GM18508 (cell line): ENCODE measurements around the gene ACYP2.

Experiments used
- ATAC-seq: cut with Tn5 transposase; IDR thresholded peaks from one replicate; pipeline ENCODE4 v1.9.1; 2021; ENCODE audit warnings: moderate number of reproducible peaks; ENCODE audit not compliant: insufficient read depth, unreplicated experiment

The ACYP2 gene

DNA sequence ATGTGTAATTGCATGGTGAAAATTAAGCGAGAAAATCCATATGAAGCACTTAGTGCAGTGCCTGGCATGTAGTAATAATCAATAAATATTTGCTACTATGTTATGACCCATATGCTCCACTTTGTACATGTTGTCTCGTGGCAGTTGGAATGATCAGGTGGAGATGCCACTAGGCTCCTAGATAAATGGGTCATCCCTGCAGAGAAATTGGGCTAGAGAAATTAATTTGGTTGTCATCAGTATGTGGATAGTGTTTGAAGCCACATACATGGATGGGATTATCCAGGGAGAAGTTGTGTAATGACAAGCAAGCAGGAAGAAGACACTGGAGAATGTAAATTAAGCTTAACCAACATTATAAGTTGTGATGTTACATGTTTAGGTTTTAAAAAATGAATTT, 33.0 kb downstream of the ACYP2 start:
- ATAC-seq, result no peak

DNA sequence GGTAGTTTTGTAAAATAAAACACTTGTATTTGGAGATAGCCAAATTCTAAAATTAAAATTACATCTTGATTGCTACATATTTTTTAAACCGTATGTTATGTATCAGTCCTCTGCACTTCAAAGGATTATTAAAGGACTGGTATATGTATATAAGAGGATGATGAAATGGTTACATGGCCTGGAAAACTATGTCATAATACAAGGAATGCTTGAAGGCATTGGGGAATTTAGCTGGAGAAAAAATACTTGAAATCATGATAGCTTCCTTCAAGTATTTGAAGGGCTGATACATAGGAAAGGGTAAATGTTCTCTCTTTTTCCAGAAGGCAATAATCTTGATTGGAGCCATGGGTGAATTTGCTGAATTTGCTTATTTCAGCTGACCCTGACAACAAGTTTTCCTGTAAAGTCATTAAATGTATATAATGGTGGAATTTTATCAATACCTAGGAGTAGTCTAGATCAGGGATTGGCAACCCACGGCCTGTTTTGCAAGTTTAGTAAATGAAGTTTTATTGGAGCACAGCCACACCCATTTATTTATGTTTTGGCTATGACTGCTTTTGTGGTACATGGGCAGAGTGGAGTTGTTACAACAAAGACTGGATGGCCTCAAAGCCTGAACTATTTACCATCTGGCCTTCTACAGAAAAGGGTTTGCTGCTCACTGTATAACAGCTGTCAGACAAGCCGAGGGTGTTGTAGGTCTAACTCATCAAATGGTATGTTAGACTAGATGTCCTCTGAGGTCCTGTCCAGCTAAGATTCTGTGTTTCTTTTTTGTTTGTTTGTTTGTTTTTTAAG, 34.4 kb downstream of the ACYP2 start:
- no peak for ATAC-seq

DNA sequence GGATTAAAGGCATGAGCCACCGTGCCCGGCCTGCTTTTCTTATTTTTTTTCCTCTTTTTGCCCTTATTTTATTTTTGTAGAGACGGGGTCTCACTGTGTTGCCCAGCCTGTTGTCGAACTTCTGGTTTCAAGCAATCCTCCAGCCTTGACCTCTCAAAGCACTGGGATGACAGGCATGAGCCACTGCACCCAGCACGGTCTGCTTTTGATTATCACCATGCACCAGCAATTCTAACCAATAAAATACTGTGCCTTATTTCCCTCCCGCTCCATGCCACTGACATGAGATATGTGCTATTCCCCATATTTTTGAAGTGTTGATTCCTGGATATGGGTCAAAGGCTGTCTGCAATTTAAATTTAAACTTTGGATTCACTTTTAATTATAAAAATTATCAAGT, 42.9 kb downstream of the ACYP2 start:
- no peak for ATAC-seq

DNA sequence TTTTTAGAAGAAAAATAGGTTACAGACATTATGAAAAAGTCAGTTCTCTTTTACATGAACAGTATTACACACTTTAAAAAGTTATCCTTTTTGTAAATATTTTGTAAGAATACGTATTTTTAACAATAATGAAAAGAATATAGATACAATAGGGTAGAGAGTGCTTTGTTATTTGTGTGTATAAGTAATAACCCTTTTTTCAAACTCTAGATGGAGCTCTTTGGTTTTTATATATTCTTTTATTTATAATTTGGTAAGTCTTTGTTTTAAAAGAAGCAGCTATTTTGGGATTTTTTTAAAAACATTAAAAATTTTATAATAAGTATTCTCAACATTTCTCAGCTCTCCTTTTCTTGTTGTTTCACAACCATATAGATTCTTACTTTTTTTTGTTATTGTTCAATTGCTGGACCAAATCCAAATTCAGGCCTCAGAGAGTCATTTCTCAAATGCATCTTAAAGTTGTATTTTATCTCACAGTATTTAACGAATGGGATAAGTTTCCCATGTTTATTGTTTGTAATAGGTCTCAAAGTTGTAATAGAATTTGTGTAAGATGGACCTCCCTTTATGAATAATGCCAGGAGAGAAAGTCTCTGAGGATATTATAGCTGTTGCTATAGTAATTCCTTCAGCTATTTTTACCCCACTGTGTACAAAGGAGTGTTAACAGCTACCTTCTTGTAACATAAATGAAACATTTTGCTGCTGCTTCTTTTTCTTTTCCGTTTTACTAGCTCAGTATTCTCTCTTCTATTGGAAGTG, 46.4 kb downstream of the ACYP2 start:
- ATAC-seq, result no peak

DNA sequence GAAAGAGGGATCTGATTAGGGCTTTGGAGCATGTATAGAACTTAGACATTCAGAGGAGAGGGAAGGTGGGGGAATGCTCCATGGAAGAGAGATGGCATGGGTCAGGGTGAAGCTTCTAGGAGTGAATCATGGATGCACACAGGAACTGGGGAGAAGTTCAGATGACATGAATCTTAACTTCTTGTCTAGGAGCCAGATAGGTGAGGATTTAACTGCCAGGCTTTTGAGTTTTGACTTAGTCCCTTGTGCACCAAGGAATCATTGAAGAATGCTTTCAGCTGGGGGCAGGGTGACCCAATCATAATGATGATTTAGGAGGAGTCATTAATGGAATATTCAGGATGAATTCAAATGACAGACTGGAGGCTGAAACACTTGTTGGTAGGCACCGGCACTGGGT, 48.7 kb downstream of the ACYP2 start:
- ATAC-seq, result no peak

DNA sequence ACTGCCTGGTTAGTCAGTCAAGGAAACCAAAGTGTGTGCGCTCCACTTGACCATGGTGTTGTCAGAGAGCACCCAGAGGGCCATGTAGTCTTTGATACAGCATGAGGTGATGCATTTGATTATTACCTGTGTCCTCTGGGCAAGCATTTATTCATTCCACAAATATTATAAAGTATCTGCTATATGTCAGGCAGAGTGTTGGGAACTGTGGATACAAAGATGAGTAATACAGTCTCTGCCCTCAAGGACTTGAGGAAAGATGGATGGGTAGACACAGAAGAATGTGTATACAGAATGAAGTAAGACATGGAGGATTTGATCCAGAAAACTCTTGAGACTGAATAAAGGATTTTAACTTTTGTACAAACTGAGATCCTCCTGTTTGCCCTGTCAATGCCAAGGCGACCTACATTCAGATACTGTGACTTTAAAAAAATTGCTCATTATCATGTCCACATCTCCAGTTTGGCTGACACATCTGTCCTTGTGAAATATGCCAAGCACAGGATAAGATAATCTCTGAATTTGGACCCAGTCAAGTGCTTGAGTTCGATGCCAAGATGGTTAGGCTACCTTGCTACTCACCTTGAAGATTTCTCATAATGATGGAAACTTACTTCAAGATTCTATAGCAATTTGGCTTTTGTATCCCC, 50.8 kb downstream of the ACYP2 start:
- ATAC-seq, result no peak

DNA sequence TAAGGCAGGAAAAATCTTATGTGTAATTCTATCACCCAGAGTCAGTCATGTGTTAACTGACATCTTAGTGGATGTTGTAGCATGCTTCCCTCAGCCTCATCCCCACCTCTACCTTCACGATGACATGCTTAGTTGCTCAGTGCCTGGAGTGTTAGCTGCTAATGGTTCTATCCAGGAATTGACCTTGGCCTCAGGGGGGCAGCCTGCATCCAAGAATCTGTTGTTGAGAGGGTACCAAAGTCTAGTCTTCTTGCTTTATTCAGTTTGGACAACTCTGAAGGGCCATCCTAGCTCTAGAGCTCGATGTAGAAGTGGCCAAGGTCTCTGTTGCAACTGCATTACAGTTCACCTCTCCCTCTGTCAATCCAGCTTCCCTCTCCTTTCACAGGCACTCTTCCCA, 61.2 kb downstream of the ACYP2 start:
- no peak for ATAC-seq

DNA sequence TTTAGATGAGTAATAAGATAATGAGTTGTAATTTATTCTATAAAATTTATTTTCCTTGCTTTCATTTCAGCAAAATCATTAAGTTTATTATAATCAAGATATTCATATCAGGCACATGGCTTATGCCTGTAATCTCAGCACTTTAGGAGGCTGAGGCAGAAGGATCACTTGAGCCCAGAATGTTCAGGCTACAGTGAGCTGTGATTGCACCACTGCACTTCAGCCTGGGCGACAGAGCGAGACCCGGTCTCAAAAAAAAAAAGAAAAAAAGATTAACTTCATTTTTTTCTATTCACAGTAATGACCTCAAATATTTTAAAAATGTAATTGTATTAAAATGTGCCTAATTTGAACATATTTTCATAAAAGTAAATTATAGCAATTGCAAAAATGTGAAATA, 67.9 kb downstream of the ACYP2 start:
- no peak for ATAC-seq

DNA sequence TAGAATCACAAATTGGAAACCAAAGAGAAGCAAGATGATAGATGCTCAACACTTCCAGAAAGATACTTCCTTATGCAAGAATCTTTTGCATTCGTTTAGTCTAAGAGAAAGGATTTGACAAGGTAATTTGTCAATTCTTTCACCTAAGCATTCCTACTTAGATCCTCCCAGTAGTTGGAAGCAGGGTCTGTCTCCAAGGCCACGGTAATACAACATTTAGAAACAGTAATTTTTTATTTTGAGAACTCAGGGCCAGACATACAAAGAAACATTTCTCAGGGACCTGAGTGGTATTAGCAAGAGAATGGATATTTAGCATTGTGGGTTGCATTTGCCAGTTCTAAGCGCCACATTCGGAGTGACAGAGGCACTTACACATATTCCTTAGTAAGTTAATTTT, 68.6 kb downstream of the ACYP2 start:
- no peak for ATAC-seq

DNA sequence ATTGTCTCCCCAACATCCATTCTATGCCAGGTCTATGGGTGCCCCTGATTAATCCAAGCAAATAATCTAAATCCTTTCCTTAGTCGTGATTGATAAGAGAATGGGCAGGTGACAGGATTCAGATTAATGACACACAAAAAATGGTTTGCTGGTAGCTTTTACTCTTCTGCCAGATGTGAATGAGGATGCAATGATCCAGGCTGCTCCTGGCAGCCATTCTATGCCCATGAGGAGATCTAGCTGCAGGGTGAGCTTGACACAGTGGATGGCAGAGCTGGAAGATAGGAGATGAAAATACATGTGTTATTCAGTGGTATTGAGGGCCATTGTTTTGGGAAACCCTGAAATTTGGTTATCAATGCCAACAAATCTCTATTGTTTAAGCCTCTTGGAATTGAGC, 69.7 kb downstream of the ACYP2 start:
- ATAC-seq, result no peak

DNA sequence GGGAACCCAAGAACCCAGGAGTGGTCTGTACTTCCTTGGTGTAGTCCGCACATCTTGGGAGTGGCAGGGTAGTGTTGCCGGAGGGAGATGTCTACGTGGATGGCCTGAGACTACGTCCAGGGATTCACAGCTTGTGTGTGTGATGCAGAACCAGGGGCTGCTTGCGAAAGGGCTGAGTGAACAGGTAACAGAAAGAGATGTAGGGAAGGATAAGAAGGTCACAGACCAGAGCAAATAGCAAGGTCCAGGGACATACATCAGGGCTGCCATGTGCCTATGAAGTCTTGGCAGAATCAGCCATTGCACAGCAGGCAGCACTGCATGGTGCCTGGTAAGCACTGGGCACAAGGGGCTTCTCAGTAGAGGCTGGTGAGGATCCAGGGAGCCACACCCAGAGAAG, 71.9 kb downstream of the ACYP2 start:
- ATAC-seq, result no peak

DNA sequence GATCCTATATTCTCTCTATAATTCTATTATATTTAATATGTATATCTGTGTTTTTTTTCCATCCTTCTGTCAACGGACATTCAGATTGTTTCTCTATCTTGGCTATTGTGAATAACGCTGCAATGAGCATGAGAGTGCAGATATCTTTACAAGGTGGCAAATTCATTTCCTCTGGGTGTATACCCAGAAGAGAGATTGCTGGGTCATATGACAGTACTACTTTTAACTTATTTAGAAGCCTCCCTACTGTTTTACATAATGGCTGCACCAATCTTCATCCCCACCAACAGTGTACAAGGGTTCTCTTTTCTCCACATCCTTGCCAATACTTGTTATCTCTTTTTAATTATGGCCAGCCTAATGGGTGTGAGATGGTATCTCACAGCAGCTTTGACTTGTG, 74.1 kb downstream of the ACYP2 start:
- no peak for ATAC-seq

DNA sequence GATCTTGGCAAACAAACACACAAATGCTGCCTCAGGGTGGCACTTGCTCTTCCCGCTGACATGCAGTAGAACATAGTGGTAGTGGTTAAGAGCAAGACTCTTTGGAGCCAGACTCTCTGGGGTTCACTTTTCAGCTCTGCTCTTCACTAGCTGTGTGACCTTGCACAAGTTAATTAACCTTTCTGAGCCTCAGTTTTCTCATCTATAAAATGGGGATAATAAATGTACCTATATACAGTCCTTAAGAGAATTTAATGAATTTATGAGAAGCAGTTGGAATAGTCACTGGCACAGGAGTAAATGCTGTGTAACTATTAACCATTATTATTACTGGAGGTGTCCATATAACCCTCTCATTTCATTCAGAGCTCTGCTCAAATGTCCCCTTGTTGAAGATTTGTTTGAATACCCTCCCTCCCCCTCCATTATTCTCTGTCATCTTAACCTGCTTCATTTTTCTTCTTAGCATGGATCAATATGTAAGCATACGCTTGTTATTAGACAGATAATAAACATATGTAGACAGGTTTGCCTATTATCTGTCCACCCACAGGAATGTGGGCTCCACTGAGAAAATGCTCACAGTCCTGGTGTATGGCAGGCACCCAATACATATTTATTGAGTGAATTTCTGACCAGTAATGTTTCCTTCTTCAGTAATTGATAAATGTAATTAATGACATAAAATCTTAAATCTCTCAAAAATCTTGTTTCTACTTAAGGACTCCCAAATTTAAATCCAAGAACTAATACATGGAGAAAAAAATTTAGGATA, 76.1 kb downstream of the ACYP2 start:
- no peak for ATAC-seq

DNA sequence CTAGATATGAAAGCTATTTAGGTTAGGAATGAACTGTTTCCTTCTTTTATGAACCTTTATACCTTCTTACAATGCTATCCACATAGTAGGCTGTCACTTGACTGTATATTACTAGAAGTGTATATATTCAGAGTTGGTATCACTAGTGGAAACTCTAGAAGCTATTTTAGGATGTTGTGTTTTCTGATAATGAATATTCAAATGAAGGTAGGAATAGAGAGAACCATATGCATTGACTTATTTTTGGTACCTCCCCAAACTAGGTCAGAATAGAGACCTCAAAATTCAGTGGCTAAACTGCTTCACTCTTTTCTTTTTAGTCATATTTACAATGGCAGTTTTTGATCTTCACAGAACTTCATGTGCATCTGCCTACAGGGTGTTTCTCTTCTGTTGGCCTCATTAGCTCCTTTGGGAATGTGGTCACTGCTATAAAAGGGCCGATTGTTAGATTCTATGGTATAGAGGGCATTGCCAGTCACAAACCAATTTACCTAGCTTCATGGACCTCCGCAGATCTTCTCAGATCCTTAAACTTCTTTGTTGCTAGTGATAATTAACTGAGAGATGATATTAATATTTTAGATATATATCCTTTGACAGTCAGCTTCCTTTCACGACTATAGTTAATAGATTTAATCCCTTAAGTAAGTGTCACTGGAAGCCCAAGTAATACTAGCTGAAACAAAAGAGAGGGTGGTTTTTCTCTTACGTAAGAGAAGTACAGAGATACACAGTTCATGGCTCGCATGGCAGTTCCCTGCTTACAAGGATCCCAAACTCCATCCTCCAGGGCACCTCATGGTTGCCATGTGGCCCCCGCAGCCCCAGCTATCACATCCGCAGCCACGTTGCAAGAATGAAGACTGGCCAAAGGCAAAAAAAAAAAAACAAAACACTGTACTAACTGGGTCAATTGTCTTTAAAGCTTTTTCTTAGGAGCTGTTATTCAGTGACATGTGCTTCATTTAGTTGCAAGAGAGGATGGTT, 79.6 kb downstream of the ACYP2 start:
- ATAC-seq, result peak; percentile 49

DNA sequence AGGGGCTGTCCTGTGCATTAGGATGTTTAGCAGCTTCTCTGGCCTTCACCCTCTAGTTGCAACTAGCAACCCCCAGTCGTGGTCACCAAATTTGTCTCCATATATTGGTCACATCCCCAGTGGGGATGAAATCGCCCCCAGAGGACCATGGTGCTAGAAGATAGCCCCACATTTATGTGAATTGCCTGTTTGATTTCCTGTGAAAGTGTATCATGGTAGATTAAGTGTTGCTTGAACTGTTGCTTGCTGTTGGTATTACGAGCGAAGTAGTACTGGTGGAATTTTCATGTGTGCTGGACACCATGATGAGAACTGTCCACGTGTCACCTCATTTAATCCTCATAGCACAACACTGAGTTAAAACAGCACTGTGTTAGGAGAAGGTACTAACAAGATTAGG, 81.2 kb downstream of the ACYP2 start:
- ATAC-seq, result no peak

DNA sequence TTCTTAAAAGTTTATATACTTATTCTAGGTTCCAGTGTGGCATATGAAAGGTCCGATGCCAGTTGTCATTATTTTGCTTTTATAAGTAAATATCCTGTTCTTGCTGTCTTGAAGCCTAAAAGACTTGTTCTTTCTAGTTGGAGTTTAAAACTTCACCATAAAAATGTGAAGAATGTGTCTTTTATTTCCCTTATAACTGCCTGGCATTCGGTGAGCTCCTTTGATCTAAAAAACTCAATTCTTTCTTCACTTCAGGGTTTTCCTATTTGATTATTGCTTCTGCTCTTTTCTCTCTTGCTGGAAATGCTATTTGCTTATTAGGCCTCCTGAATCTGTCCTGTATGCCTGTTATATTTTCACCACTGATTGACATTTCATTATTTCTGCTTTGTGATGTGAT, 89.1 kb downstream of the ACYP2 start:
- ATAC-seq, result no peak

DNA sequence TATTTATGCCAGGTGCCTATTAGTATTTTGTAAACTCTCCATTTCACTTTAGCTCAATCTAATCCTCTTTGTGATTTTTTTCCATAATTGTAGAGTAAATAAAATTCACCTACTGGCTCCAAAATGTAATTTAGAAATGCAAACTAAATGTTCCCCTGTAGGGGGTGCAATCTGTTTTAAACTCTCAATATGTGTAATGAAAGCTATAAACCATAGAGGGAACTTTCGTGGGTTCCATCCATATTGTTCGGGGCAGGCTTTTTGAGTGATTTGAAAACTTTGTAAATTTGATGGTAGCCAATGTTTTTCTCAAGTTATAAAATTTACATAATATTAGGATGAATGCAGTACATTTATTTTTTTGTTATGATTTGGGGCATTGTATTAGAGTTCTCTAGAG, 91.2 kb downstream of the ACYP2 start:
- ATAC-seq, result no peak

DNA sequence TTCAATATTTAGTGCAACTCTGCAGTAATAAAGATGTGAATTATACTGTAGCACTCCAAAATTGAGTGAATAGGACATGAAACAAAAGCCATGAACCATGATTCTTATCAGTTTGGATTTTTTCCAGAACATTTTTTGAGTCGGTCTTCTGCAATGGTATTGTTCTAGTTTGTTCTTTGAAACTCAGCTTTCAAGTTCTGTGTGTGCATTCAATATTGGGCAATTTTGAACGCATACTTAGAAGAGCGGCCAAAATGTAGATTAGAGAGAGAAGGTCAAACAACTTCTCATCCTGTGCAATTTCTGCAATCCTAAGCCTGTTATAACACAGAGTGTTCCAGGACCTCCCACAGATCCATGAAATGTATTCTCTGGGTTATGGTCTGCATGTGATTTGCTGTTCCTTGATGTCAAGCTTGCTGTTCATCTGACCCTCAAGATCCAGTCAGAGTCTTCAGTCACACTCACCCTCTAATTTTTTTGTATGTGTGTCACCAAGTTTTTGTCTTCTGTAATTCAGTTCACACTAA, 92.3 kb downstream of the ACYP2 start:
- ATAC-seq, result no peak
